ENCODE measurements around the gene GOLGA1. TPM values are rescaled to one million over a fixed set of nuclear protein-coding genes. Genes with fewer than 3 reads are reported as not detected.
"Not testable (repeated sequence)": the region's sequence is repeated elsewhere in the genome, so short reads cannot be mapped to it uniquely, and the experiment has no call there.

Gene GOLGA1
- total RNA-seq, 1 experiment from 2014 or later = 7.9 TPM

DNA sequence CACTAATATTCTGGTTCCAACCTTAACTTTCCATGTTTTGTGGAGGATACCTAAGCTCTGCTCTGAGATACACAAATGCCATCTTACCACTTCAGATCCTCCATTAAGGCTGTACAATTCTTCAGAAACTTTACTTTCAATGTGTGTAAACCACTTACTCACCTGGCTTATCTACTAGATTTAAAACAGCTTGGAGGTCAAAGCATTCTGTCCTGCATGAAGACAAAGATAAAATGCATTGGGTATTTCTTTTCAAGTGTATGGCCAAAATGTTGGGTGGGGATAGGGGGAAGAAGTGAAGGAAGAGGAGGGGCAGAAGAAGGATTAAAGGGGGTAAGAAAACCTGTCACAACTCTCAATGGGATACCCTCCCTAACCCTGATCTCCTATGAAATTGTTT is 939 bp downstream of the GOLGA1 start:
- DNase-seq (ENCODE audit: low spot score) = no peak

DNA sequence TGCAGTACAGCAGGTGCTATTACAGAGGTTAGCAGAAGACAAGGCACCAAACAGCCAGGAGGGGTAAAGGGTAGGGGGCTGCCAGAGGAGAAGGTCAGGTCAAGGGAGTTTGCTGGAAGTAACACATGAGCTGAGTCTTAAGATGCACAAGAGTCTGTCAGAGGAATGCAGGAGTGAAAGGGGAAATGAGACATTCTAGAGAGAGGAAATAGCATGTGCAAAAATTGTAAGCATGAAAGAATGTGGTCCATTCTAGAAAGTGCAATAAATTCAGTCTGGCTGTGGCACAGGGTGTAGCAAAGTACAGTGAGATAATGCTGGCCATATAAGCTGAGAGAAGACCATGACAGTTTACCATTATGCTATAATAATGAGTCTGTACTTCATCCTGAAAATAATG is 6.6 kb downstream of the GOLGA1 start:
- no peak for DNase-seq (ENCODE audit: low spot score)

DNA sequence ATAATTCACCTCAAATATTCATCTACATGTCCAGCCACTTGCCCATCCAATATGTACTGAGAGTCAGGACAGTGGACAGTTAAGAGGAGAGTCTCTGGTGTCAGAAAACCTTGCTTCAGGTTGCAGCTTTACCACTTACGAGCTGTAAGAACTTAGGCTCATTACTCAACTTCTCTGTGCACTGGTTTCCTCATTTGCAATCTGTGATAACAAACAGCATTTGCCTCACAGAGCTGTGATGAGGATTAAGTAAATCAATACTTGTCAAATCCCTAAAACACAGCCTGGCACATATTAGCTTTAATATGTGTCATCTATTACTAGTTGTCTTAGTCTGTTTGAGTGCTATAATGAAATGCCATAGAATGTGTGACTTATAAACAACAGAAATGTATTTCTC is 8.6 kb downstream of the GOLGA1 start:
- DNase-seq (ENCODE audit: low spot score) = no peak

DNA sequence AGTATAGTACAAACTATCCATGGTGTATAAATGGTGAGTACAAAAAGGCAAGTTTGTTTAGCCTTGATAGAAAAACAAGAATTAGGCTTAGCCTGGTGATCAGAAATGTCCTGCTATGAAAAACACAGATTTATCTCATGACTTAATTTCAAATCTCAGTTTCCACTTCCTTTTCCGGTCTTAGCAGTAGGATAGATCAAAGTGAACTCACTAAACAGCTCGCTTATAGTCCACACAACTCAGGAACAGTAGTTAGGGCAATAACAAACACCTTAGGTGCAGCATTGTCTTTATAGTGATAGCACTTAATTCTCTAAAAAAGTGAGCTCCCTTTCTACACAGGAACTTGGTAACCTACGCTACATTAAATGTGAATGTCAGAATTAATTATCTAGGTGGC is 11.4 kb downstream of the GOLGA1 start:
- DNase-seq (ENCODE audit: low spot score) = no peak

DNA sequence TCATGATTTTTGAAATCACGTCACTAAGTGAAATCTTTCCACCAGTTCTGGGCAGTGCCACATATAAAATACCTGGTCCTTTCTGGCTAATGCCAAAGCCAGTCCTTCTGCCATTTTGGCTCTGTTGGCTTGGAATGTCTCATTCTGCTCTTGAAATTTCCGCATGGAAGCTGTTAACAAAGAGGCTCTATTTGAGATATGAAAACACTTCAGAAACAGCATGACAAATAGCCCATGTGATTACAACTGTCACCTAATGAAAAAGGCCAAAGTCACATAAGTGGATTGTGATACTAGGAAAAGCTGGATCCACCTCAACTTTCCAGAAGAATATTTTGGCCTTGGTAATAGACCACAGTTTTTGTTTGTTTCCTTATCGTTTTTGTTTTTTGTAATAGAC is 12.8 kb downstream of the GOLGA1 start:
- no peak for DNase-seq (ENCODE audit: low spot score)

DNA sequence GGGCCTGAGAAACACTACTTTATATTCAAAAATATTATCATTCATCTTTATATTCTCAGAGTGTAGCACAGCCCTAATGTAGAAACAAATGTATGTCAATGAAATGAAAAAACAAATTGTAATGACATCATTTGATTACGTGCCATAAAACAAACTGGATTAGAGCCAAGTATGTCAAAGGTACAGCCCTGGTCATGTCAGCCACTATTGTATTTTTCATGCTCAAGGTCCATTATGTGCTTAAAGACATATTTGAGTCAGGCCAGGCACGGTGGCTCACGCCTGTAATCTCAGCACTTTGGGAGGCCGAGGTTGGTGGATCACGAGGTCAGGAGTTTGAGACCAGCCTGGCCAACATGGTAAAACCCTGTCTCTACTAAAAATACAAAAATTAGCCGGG is 20.5 kb downstream of the GOLGA1 start:
- DNase-seq (ENCODE audit: low spot score) = not testable (repeated sequence)

DNA sequence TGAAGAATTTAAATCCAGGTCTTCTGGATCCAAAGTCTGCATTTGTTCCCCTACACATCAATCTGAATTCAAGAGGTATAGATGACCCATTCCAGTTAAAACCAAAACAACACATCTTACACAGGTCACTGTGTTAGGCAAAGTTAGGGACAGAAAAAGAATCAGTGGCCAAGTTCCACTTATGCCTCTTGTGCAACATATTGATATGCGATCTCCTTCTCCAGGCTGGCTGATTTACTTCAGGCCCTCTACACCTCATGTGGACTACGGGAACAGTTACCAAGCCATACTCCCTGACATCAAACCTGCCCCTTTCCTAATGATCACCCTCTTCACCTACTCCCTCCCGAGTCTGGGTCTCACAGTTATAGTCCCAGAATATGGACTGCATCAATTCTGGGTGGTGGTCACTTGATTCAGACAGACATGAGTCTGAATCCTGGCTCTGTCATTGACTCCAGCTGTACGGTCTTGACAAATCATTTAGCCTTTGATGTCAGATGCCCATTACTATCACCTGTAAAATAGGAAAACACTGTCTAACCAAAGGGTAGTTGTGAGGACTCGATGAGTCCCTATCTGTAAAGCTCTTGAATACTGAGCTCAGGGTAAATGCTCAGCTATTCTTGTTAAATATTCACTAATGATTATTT is 26.0 kb downstream of the GOLGA1 start:
- DNase-seq (ENCODE audit: low spot score) = no peak

DNA sequence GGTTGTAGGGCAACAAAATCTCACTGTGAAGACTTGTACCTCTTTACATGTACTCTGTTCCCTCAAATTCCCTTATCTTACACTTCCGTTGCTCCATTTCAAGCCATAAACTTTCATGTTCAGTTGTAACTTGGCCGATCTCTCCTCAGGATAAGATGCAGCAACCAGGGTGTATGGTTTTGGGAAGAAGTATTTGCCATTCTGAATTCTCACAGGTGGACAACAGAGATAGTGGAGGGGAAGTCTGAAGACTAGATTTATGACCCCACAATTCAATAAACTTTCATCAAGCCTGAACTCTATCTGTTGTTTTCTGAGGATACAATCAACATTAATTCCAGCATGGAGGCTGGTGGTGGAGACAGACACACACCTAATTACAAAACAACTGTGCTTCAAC is 27.5 kb downstream of the GOLGA1 start:
- DNase-seq (ENCODE audit: low spot score) = no peak

DNA sequence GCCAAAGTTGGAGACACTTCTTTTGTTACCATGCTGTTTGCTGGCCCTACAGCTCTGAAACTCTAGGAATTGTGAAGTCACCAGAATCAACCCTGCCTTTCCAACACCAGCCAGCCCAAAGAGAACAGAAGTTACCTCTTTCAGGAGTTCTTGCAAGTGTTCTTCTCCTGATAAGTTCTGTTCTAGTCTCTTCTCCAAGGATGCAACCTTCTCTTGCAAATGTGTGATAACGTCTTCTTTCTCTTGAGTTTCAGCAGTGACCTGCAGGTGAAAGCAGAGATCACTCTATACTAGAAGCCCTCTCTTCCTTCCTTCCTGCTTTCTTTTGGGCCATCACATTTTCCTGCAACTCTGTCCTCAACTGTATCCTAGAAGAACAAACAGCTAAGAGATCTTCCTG is 29.1 kb downstream of the GOLGA1 start:
- DNase-seq (ENCODE audit: low spot score) = no peak

DNA sequence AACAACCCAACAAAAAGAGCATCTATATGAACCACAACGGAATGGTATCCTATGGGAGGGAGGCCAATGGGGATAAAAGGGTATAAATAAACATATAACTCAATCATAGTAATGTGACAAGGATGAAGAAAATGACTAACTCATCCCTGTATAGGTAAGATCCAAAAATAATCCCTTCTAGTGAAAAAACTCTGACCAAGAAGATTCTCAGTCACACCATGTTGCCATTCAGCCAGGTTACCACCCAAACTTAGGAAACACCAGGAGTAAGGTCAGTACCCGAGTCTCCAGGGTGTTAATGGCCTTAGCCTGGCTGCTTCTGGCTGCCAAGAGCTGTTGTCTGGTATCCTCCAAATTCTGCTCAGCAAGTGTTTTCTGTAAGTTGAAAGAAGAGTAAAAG is 32.8 kb downstream of the GOLGA1 start:
- no peak for DNase-seq (ENCODE audit: low spot score)

DNA sequence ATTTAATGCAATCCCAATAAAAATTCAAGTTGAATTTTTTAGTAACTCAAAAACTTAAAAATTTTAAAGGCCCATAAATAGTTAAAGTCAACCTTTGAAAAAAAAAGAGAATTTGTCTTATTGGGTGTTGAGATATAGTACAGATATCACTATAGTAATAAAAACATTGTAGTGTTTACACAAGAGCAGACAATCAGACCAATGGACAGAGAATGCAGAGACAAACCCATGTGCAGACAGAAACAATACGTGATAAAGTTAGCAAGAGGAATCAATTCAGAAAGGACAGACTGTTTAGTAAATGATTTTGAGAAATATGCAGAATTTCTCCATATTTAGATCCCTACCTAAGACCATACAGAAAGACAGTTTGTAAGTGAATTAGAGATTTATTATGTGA is 33.9 kb downstream of the GOLGA1 start:
- DNase-seq (ENCODE audit: low spot score) = no peak

DNA sequence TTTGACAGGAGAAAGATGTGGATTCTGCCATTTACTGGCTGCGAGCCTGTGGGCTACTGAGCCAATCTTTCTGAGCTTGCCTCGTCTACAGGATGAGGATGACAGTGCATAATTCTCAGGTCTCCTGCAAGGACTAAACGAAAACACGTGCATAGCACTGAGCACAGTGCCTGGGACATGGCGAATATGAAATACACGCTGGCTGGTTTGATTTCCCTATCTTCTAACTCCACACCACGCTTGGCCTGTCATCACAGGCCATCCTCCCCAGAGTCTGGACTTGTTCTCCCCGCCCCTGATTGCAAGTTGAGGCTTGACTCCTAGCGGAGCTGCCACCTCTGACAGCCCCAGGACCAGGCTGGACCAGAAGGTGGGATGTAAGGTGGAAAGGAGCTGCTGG is 41.0 kb downstream of the GOLGA1 start:
- no peak for DNase-seq (ENCODE audit: low spot score)

DNA sequence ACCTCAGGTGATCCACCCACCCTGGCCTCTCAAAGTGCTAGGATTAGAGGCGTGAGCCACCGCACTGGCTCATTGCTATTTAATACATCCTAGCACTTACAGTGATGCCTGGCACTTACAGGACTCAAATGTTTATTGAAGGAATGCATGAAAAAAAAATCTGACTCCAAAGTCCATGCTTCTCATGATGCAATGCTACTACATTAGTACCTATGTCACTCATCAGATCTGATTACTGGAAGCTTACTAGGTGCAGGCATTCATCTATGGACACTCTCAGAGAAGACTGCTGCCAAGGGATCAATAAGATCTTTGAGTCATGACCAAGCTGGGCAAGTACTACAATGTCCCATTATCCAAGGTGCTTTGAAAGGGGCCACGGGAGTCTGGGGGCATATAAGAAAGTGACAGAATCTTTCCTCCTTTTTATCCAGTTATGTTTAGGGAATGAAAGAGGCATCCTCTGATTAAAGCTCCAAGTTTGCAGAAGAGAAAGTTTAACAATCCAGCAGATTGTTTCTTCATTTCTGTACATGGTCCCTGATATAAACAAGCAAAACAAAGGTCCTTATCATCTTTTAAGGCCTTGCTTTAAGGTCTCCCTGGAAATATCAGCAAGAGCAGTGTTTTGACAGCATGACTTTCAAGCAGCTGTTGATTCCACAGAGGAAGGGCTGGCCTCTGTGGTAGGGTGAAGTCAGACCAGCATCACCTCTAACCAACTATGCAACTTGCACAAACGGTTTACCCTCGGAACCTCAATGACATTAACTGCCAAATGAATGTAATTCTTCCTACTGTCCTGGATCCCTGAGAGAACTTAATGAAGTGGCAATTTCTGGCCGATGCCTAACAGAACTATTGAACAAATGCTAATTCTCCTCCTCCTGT is 43.1 kb downstream of the GOLGA1 start:
- DNase-seq (ENCODE audit: low spot score) = no peak

DNA sequence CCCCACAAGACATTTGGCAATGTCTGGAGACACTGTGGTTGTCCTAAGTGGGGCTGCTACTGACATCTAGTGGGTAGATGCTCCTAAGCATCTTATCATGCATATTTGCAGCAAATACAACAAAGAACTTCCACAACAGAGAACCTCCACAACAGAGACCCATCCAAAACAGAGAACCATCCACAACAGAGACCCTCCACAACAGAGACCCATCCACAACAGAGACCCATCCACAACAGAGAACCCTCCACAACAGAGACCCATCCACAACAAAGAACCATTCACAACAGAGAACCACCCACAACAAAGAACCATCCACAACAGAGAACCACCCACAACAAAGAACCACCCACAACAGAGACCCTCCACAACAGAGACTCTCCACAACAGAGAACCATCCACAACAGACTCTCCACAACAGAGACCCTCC is 46.1 kb downstream of the GOLGA1 start:
- DNase-seq (ENCODE audit: low spot score) = peak; percentile 31

DNA sequence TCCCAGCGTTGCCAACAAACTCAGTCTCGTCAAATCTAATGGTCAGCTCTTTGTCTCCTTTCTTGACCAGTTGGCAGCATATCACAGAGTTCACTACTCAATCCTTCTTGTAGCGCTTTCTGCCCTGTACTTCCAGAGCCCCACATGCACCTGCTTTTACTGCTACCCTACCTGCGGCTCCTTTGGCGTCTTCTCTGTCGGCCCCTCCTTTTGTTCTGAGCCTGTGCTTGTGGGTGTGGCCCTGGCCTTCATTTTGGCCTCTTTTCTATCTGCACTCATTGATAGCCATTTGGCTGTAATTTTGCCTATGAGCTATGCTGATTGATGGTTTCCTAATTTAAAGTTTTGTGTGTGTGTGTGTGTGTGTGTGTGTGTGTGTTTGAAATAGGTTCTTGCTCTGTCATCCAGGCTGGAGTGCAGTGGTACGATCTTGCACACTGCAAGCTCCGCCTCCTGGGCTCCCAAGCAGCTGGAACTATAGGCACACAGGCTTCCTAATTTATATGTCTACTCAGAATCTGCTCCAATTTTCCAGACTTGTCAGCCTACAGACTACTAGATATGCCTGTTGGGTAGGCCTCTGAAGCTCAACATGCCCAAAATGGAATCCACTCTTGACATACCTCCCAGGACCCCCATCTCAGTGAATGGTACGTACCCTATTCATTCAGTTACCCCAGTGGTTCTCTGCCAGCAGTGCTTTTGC is 46.7 kb downstream of the GOLGA1 start:
- DNase-seq (ENCODE audit: low spot score) = no peak

DNA sequence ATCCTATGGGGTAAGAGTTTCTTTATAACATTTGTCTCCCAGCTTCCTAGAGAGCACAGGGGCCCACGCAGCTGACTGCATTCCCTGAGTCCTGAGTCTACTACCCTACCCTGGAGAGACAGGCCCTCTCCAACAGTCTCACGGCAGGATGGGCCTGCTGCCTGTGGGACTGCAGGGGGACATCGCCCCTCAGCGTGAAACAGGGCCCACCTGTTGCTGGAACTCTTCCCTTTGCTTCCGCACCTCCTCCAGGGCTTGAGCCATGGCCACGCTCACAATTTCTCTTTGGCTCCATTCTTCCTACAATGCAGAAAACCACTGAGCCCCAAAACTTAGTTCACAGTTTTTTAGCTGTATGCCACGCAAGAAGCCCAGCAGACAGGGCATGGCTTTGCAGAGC is 50.7 kb downstream of the GOLGA1 start:
- DNase-seq (ENCODE audit: low spot score) = no peak

DNA sequence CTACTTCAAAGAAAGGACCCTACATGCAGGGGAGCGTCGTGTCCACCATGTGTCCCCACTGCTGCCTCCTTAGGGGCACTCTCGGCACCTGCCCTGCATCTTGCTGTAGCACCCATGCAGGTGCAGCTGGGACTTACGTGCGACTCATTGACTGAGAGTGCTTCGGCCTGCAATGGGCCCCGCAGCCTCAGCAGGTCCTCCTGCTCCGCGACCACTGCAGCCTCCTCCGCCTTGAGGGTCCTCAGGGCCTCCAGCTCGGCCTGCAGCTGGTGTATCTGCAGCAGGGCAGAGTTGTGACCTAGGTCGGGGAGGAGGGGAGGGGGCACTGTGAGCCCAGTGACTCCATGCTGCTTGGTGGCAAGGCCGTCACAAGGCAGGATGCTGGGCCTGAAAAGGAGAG is 51.9 kb downstream of the GOLGA1 start:
- DNase-seq (ENCODE audit: low spot score) = no peak

DNA sequence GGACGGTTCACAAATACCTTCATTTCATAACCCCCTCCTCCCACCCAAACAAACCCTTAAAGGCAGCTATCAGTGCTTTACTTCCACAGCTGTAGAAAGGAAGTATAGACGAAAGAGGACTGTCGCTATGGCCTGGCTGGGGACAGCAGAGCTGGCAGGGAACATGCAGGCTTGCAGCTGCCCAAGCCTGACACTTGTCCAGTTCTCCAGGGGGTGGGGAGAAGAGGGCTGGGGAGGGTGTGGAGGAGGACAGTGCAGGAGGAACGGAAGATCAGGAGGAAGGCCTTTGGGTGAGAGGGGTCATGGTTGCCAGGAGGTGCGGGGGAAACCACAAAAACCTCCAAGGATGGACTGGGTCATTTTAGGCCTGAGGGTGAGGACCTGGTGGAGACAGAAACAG is 53.1 kb downstream of the GOLGA1 start:
- DNase-seq (ENCODE audit: low spot score) = no peak

DNA sequence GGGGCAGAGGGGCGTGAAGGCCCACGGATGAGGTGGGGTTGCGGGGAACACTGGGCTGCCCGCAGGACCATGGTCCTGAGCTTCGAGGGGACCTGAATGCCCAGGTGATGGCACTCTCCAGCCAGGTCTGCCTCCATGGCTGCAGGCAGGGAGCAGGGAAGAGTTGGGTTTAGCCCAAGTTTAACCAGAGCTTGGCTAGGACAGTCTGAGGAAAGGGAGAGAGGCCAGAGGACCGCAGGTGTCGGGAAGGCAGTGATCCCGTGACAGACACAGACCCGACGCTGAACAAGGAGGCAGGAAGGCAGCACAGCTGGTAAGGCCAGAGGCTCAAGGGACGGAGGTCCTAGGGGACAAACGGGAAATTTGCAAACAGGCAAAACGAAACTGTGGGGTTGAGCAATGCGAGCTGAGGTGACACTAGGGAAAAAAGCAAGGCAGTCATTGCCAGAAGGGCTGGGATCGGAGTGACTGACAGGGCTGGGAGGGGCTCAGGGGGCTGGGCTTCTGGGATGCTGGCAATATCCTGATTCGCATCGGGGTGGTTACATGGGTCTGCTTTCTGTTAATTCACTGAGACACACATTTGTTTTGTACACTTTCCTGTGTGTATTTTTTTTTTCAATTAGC is 53.9 kb downstream of the GOLGA1 start:
- DNase-seq (ENCODE audit: low spot score) = no peak

DNA sequence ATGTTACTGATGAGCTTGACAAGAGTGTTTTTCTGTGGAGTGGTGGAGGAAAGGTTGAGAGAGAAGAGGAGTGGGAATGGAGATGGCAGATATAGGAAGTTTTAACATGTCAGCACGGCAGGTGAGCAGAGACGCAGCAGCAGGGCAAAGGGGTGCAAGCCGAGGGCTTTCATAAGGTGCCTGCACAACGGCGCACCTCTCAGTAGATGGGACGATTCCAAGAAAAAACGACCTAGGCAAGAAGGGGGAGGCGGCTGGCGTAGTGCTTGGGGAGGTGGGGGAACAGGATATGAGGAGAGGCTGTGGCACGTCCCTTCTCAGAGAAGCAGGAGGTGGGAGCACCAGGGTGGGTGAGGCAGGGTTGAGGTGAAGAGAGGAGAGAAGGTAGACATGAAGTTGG is 54.4 kb downstream of the GOLGA1 start:
- DNase-seq (ENCODE audit: low spot score) = no peak

DNA sequence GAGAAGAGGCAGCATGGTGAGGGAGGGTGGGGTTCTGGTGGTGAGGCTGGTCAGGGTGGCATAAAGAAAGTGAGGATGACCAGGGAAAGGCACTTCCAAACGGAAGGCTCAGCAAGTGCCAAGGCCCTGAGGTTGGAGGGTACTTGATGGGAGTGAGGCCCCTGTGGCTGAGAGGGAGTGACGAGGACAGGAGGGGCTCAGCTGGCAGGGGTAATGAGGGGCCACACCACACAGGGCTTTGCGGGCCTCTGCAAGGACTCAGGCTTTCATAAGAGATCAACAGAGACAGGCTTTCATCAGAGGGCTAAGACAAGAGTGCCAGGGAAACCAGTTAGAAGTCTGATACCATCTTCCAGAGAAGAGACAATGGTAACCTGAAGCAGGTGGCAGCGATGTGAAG is 55.3 kb downstream of the GOLGA1 start:
- no peak for DNase-seq (ENCODE audit: low spot score)

DNA sequence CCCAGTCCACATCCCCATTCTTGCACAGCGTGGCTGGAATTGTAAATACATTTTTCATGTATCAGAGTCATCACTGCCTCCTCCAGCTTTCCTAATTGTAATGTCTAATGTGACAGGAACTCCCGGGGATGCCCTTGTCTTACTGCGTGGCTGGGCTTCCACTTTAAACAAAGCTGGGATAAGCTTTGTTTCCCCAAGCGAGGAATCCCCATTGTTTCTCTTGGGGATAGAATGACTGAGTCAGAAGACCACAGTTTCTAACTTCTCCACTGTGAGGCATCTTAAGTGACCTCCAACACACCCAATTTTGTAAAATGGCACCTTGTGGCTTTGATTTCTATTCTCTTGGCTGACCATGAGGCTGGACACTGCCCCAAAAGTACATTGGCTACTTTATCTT is 56.5 kb downstream of the GOLGA1 start:
- DNase-seq (ENCODE audit: low spot score) = no peak
